GM12878 (cell line): ENCODE results near the gene PDE8B. TPM values are rescaled to one million over a fixed set of nuclear protein-coding genes. Genes with fewer than 3 reads are reported as not detected.

Source experiments
- ATAC-seq: fragments of 200-7000 bp; cut with Tn5 transposase; 3 replicates; pipeline ENCODE4 v1.9.1; 2020; ENCODE audit warnings: mild to moderate bottlenecking, moderate library complexity
- BruUV-seq: library from RNA; stranded (reverse); fragments of 400-500 nt; replicated peaks from 2 replicates; lab custom pipeline; 2021; lab: Mats Ljungman, UMichigan
- CTCF ChIA-PET: fragments of 300-600 bp; sonication (Branson Sonifier 250); formaldehyde crosslinking; extraction: SDS; loops from one replicate; lab custom pipeline; 2021; ENCODE audit warnings: inconsistent platforms; lab: Yijun Ruan, JAX
- POLR2A ChIA-PET: fragments of 350-600 bp; formaldehyde crosslinking; extraction: SDS; loops from one replicate; lab custom pipeline; 2021; ENCODE audit warnings: inconsistent platforms; lab: Charles Lee
- RAD21 ChIA-PET: fragments of 300-600 bp; sonication (Branson Sonifier 250); formaldehyde crosslinking; loops from one replicate; lab custom pipeline; 2023; ENCODE audit warnings: antibody characterized with exemption; ENCODE audit not compliant: unreplicated experiment; lab: Charles Lee
- SMC1A ChIA-PET: fragments of 300-600 bp; sonication (Branson Sonifier 250); formaldehyde crosslinking; loops from one replicate; lab custom pipeline; 2023; ENCODE audit not compliant: unreplicated experiment, uncharacterized antibody; lab: Charles Lee
- DNase-seq: peaks from one replicate; pipeline ENCODE4 v3.0.0-alpha.2; 2011; ENCODE audit warnings: low read depth, low spot score
- FAIRE-seq: peaks from 3 replicates; lab custom pipeline; 2011; peaks lifted over from hg19 to GRCh38; lab: Jason Lieb, UNC
- H2AFZ ChIP-seq: 2 replicates; pipeline ENCODE4 v1.6.0; 2011; ENCODE audit warnings: low read depth, low read length, control low read depth; ENCODE audit not compliant: control insufficient read depth
- H3K27ac ChIP-seq: 2 replicates; pipeline ENCODE4 v1.5.1; 2011; ENCODE audit warnings: control low read depth; ENCODE audit not compliant: control insufficient read depth, insufficient read depth
- H3K27me3 ChIP-seq, 2 experiments: replicated peaks in 1 of 2; 2 replicates each; pipeline versions ENCODE4 v1.6.0 to v1.6.1; 2011; ENCODE audit warnings: low read length in 1 of 2; ENCODE audit not compliant: control insufficient read depth in 2 of 2, insufficient read depth in 2 of 2
- H3K36me3 ChIP-seq, 2 experiments: 2 replicates each; pipeline ENCODE4 v1.5.1; 2011; ENCODE audit warnings: low read length in 1 of 2; ENCODE audit not compliant: control insufficient read depth in 2 of 2, insufficient read depth in 2 of 2
- H3K4me1 ChIP-seq: 2 replicates; pipeline ENCODE4 v1.6.1; 2011; ENCODE audit warnings: mild to moderate bottlenecking, low read length, moderate library complexity, mixed read lengths; ENCODE audit not compliant: control insufficient read depth, insufficient read depth
- H3K4me2 ChIP-seq: 2 replicates; pipeline ENCODE4 v1.6.0; 2011; ENCODE audit warnings: control low read depth; ENCODE audit not compliant: control insufficient read depth, insufficient read depth
- H3K4me3 ChIP-seq: fragments of 200-600 bp; sonication (generic); 2 replicates; pipeline ENCODE4 v1.5.1; 2016
- H3K79me2 ChIP-seq: 2 replicates; pipeline ENCODE4 v1.6.0; 2011; ENCODE audit warnings: low read length; ENCODE audit not compliant: control insufficient read depth, insufficient read depth
- H3K9ac ChIP-seq: 2 replicates; pipeline ENCODE4 v1.8.0; 2011; ENCODE audit warnings: low read length, control low read depth, mixed read lengths; ENCODE audit not compliant: control insufficient read depth, insufficient read depth
- H3K9me3 ChIP-seq: replicated peaks from 3 replicates; pipeline ENCODE4 v1.5.1; 2011; ENCODE audit warnings: mild to moderate bottlenecking, low read length; ENCODE audit not compliant: control insufficient read depth, insufficient read depth
- H4K20me1 ChIP-seq: 2 replicates; pipeline ENCODE4 v1.6.0; 2011; ENCODE audit not compliant: control insufficient read depth, insufficient read depth
- CHD1 ChIP-seq: IDR thresholded peaks from 2 replicates; pipeline ENCODE4 v1.6.1; 2012; ENCODE audit warnings: low read depth, low read length, improper control_type of control experiment
- GATAD2B ChIP-seq: fragments of 450-650 bp; conservative IDR thresholded peaks from 2 replicates; pipeline ENCODE4 v1.6.1; 2017; ENCODE audit warnings: low read depth, mild to moderate bottlenecking, moderate library complexity
- RUNX3 ChIP-seq: IDR thresholded peaks from 2 replicates; pipeline ENCODE4 v1.6.1; 2012; ENCODE audit warnings: low read length, inconsistent platforms
- WGBS: methylation state at CpG from one replicate; pipeline ENCODE4 v1.1.6; 2016; ENCODE audit warnings: low lambda C conversion rate; ENCODE audit not compliant: insufficient replicate concordance, insufficient coverage; ENCODE audit errors: missing lambda C conversion rate; 5-methylcytosine and 5-hydroxymethylcytosine counted together
- in situ Hi-C: fragments of 300-500 bp; cut with MboI; formaldehyde crosslinking; loops from 9 replicates; pipeline ENCODE4 v1.14.3; 2018; ENCODE audit warnings: mixed read lengths
- intact Hi-C: fragments of 100-400 bp; cut with micrococcal nuclease; formaldehyde crosslinking; loops from one replicate; pipeline ENCODE4 v1.14.2; 2022; ENCODE audit not compliant: unreplicated experiment
- polyA plus RNA-seq, 11 experiments: library from polyadenylated mRNA; depleted of rRNA in 4 of 11; unstranded in 6 of 11; stranded (reverse) in 5 of 11; fragments of >200 nt; fragmentation: Nextera tagmentation in 4 of 11; fragmentation: Illumina TruSeq in 1 of 11; extraction: Ambion mirVana in 4 of 11; extraction: Trizol in 1 of 11; gene quantifications; 1 replicate in 1 of 11; 2 replicates in 10 of 11; pipeline versions ENCODE4 v1.2.1 to v1.2.3, GENCODE V29; 2011 to 2016; ENCODE audit warnings: inconsistent platforms in 2 of 11, missing spikeins in 2 of 11, low read depth in 1 of 11
- total RNA-seq, 4 experiments: library from RNA; depleted of rRNA in 3 of 4; stranded (reverse); fragments of >200 nt in 3 of 4; fragmentation: Illumina TruSeq in 1 of 4; extraction: Trizol in 1 of 4; gene quantifications; 2 replicates each; pipeline versions ENCODE4 v1.2.1 to v1.2.3, GENCODE V29; 2013 to 2021

Gene PDE8B
- total and polyA plus RNA-seq, 10 of the 15 experiments (the other 5 are each of a cell fraction or from before 2014, with no cell fraction given): 0.03 to 0.44 (median 0.20) TPM; not detected in 3

DNA sequence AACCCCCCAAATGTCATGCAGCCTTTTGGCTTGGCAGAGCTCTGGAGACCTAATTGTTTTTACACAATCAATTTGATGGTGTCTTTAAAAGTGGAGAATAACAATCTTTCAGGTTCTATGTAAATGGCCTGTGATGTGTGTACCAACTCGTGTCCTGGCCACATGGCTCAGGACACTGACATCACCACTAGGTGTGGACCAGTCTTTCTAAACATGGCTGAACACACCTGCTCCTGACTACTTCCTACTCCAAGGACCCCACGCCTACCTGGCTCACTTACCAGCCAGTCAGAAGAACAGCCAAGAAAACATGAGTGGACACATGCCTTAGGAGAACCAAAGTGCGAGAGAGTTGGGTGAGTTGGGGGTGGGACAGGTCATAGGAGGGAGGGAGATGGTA lies 210.5 kb downstream of the PDE8B start:
- in situ Hi-C loops: no loop called here
- BruUV-seq: no TSS peak
- WGBS: 46% methylated on average over 3 of the region's 3 CpGs

GRCh38 chr5:77423022-77423750 lies 212.7 kb downstream of the PDE8B start:
- RAD21 ChIA-PET: interaction anchor here (1.1 to 1.7 kb wide), 2 partner anchors 9 to 70 kb away, joined by 3 to 5 read pairs; no protein-coding TSS in a partner anchor
- FAIRE-seq: no peak
- no peaks in the 10 kb centered on the region for H3K79me2 ChIP-seq
- SMC1A ChIA-PET: interaction anchor here (0.9 to 1.0 kb wide), 2 partner anchors 8 to 11 kb away, joined by 3 to 4 read pairs; no protein-coding TSS in a partner anchor
- H3K4me2 ChIP-seq: no peak overlapping the region
- TF ChIP-seq RUNX3 (peak; percentile 16; the same call in 1 of the 2 replicates), CHD1 (no peak)
- no peak overlapping the region for H2AFZ ChIP-seq
- in situ Hi-C loops: no loop called here
- H4K20me1 ChIP-seq: no peaks in the 10 kb centered on the region
- H3K4me1 ChIP-seq: no peaks in the 10 kb centered on the region
- H3K27ac ChIP-seq: no peak overlapping the region
- 68% methylated on average over 2 of the region's 2 CpGs for WGBS
- intact Hi-C loops: no loop called here
- no TSS peak for BruUV-seq
- H3K27me3 ChIP-seq: no peaks in the 10 kb centered on the region
- H3K9me3 ChIP-seq: no peaks in the 10 kb centered on the region
- POLR2A ChIA-PET: interaction anchor here (1.0 kb wide), 1 partner anchor 8 kb away, joined by 3 read pairs; no protein-coding TSS in a partner anchor
- no peak overlapping the region for H3K9ac ChIP-seq
- H3K36me3 ChIP-seq: peaks cover 0 to 9% of the 10 kb centered on the region in 2 experiments; a peak in 2 of 4 replicates
- CTCF ChIA-PET: interaction anchor here (0.6 to 0.8 kb wide), 2 partner anchors 35 to 377 kb away, joined by 3 read pairs; no protein-coding TSS in a partner anchor
- H3K4me3 ChIP-seq: no peak overlapping the region
- peak; percentile 40 for ATAC-seq
- no peak for DNase-seq

More for the DNA sequence above, 210.5 kb downstream of the PDE8B start:
- Histone ChIP-seq H3K9me3 (no peaks in the 10 kb centered on the region), H3K4me2 (no peak overlapping the region), H3K4me3 (no peak overlapping the region), H3K27me3 (no peaks in the 10 kb centered on the region), H3K79me2 (no peaks in the 10 kb centered on the region), H3K27ac (no peak overlapping the region), H3K4me1 (no peaks in the 10 kb centered on the region), H4K20me1 (no peaks in the 10 kb centered on the region), H3K9ac (no peak overlapping the region), H2AFZ (no peak overlapping the region), H3K36me3 (peaks cover 0 to 6% of the 10 kb centered on the region in 2 experiments; a peak in 1 of 4 replicates)
- intact Hi-C loops: no loop called here
- no peak for ATAC-seq
- DNase-seq: no peak
- ChIA-PET POLR2A (no interaction called here), RAD21 (interaction anchor here (1.4 kb wide), 1 partner anchor 71 kb away, joined by 4 read pairs; the partner anchor contains the start of gene WDR41), CTCF (no interaction called here), SMC1A (interaction anchor here (1.7 to 1.9 kb wide), 2 partner anchors 11 to 25 kb away, joined by 5 to 6 read pairs; no protein-coding TSS in a partner anchor)
- no peak for FAIRE-seq
- no peak for TF ChIP-seq GATAD2B
